Ovary (tissue), 9 donors: ENCODE data around the gene NKAIN4. TPM values are rescaled to one million over a fixed set of nuclear protein-coding genes. Genes with fewer than 3 reads are reported as not detected.

Experiments
- DNase-seq, 5 donors: peaks; one replicate each; pipeline ENCODE4 v3.0.0-alpha.2; 2019 to 2020
- H3K27ac ChIP-seq, 2 donors: fragments of 200-600 bp; one replicate each; pipeline versions ENCODE4 v1.5.1 to v1.8.0; 2019 to 2022
- H3K27me3 ChIP-seq: fragments of 200-600 bp; one replicate; pipeline ENCODE4 v1.8.0; 2022
- H3K36me3 ChIP-seq: fragments of 200-600 bp; sonication (generic); one replicate; pipeline ENCODE4 v1.5.1; 2019
- H3K4me1 ChIP-seq: one replicate; pipeline ENCODE4 v1.8.1; 2013; ENCODE audit warnings: mild to moderate bottlenecking, moderate library complexity; ENCODE audit not compliant: insufficient read depth
- H3K4me3 ChIP-seq: fragments of 200-600 bp; sonication (generic); one replicate; pipeline ENCODE4 v1.5.1; 2017
- H3K9me3 ChIP-seq, 2 donors: fragments of 200-600 bp in 1 of 2; sonication (generic) in 1 of 2; one replicate each; pipeline versions ENCODE4 v1.5.1 to v1.8.1; 2013 to 2019; ENCODE audit warnings: mild to moderate bottlenecking in 1 of 2, moderate library complexity in 1 of 2
- CTCF ChIP-seq, 3 donors: fragments of 450-650 bp in 2 of 3; fragments of 200-600 bp in 1 of 3; IDR thresholded peaks; one replicate each; pipeline versions ENCODE4 v1.5.1 to v1.8.0; 2016 to 2022; ENCODE audit warnings: antibody characterized with exemption in 3 of 3, mild to moderate bottlenecking in 1 of 3
- EP300 ChIP-seq: sonication (generic); formaldehyde crosslinking; IDR thresholded peaks from one replicate; pipeline ENCODE4 v1.6.1; 2017; ENCODE audit warnings: antibody characterized with exemption
- POLR2A ChIP-seq: fragments of 450-650 bp; IDR thresholded peaks from one replicate; pipeline ENCODE4 v1.6.1; 2017; ENCODE audit warnings: antibody characterized with exemption, mild to moderate bottlenecking, moderate library complexity
- WGBS, 3 donors: extraction: QIAGEN DNeasy Blood & Tissue Kit in 1 of 3; methylation state at CpG; one replicate each; pipeline versions ENCODE4 v1.1.5 to v1.1.7; 2013 to 2017; 5-methylcytosine and 5-hydroxymethylcytosine counted together
- intact Hi-C, 4 donors: fragments of 100-400 bp; cut with DNase I; formaldehyde crosslinking; loops; one replicate each; pipeline versions ENCODE4 v1.11.0 to v1.15.1; 2022 to 2023
- polyA plus RNA-seq, 2 donors: library from polyadenylated mRNA; stranded (reverse); fragments of 200-250 nt in 1 of 2; fragments of 350-450 nt in 1 of 2; fragmentation: Illumina TruSeq in 1 of 2; extraction: RNeasy Lipid Tissue Mini Kit (QIAGEN cat#74804) in 1 of 2; gene quantifications; one replicate each; pipeline ENCODE4 v1.2.3, GENCODE V29; 2013 to 2014
- total RNA-seq, 7 donors: library from RNA; depleted of rRNA in 2 of 7; stranded (reverse); fragments of >200 nt in 2 of 7; fragmentation: NEBNext Ultra II Directional in 3 of 7; extraction: Animal tissue kit (Norgen Biotek cat#: 25700) in 3 of 7; gene quantifications; one replicate each; pipeline versions ENCODE4 v1.1.0 to v1.2.4, GENCODE V29; 2016 to 2023
- donor health status: DM: no; HTN: no; CAD: no; lungs with moderate emphysema.
- donor health status: DM: no; HTN: no; CAD: no.
- donor health status: Bipolar disorder and iron deficiency.
- donor health status: DM: yes; HTN: yes; CAD: no.
- donor health status: DM: no; HTN: no; CAD: no.
- donor health status: DM: yes; HTN: yes; CAD: no.

NKAIN4 gene
- total and polyA plus RNA-seq, 9 donors = 0.18 to 0.24 TPM; not detected in 7

DNA sequence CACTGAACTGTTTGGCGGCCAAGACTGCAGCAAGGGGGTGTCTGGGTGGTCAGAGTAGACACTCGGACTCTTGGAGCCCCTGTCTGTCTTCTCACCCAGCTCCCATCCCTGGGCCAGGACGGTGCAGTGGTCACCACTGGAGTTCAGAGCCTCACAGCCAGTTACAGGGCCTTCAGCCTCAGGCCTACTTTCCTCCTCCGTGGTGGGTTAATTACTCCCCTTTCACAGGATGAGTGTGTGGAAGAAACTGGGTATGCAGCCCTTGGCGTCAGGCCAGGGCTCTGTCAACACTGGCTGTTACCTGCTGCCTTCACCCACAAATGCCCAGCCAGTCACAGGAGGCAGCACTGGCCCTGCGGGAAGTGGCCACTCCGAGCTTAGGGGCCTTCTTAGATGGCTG, 36.6 kb downstream of the NKAIN4 start:
- Histone ChIP-seq H3K4me1 (peaks cover 6% of the 10 kb centered on the region), H3K27ac (no peak overlapping the region), H3K9me3 (no peaks in the 10 kb centered on the region), H3K4me3 (no peak overlapping the region), H3K36me3 (no peaks in the 10 kb centered on the region), H3K27me3 (no peaks in the 10 kb centered on the region)
- intact Hi-C loops = no loop called here
- WGBS, 3 donors = 76% methylated on average over 7 of the region's 7 CpGs
- TF ChIP-seq POLR2A = no peak
- no peak for TF ChIP-seq CTCF (IDR thresholded peaks at IDR 0.05)
- no peak for TF ChIP-seq EP300
- DNase-seq = peak in 2 of 5 donors; percentile 44

DNA sequence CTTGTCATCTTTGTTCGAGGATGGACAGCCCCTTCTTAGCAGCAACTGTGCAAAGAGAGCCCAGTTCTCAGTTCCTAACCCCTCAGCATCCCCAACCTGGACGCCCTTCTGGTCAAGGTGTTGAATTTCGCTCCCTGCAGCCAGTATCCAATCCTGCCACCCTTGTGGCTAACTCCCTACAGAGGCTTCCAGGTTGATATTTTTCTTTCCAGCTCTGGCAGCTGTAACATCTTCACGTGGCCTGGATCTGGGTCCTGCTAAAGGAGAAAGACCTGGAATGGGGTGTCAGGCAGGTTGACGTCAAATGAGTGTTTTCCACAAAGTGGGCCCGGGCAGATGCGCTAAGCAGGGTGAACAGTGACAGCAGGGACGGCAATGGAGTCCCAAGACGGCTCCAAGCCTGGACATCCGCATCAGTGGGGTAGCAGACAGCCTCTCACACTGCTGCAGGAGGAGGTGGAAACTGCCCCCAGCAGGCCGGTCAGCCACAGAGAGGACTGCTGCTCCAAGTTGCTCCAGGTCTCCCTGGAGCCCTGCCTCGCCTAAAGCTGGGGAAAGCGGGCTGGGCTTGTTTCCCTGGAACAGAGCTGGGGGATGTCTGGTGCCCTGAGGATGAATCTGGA, 37.3 kb downstream of the NKAIN4 start:
- intact Hi-C loops = no loop called here
- Histone ChIP-seq H3K27me3 (no peaks in the 10 kb centered on the region), H3K4me1 (peaks cover 6% of the 10 kb centered on the region), H3K9me3 (no peaks in the 10 kb centered on the region), H3K4me3 (peak overlapping the region; percentile 94), H3K27ac (peak overlapping the region in 1 of 2 donors; percentile 35), H3K36me3 (no peaks in the 10 kb centered on the region)
- TF ChIP-seq CTCF (IDR thresholded peaks at IDR 0.05) (no peak), POLR2A (no peak), EP300 (no peak)
- no peak for DNase-seq
- 72 to 83% (median 74%) methylated on average over 12 to 13 of the region's 13 CpGs for WGBS, 3 donors

- 0 to 2% (median 1%) methylated on average over 60 to 96 of the region's 96 CpGs for WGBS, 3 donors
- peak within 1 kb of the TSS; percentile 35 to 80 for H3K27ac ChIP-seq
- intact Hi-C loops = no loop called here
- peaks cover 6% of the 10 kb centered on the region for H3K4me1 ChIP-seq
- no peaks in the 10 kb centered on the region for H3K9me3 ChIP-seq
- DNase-seq = peak; percentile 96 to 97 (median 96)
- no peaks in the 10 kb centered on the region for H3K27me3 ChIP-seq
- H3K4me3 ChIP-seq = peak within 1 kb of the TSS; percentile 94
- no peaks in the 10 kb centered on the region for H3K36me3 ChIP-seq
- TF ChIP-seq POLR2A = peak; percentile 59
- peak; percentile 79 for TF ChIP-seq EP300
- TF ChIP-seq CTCF (IDR thresholded peaks at IDR 0.05) = no peak
Observed at GRCh38 chr20:63216041-63216848, 38.0 kb downstream of the NKAIN4 start, which contains the start of gene YTHDF1. Gene YTHDF1 (minus strand): TSS chr20:63216131. CDS start chr20:63215892, 239 bp downstream.

DNA sequence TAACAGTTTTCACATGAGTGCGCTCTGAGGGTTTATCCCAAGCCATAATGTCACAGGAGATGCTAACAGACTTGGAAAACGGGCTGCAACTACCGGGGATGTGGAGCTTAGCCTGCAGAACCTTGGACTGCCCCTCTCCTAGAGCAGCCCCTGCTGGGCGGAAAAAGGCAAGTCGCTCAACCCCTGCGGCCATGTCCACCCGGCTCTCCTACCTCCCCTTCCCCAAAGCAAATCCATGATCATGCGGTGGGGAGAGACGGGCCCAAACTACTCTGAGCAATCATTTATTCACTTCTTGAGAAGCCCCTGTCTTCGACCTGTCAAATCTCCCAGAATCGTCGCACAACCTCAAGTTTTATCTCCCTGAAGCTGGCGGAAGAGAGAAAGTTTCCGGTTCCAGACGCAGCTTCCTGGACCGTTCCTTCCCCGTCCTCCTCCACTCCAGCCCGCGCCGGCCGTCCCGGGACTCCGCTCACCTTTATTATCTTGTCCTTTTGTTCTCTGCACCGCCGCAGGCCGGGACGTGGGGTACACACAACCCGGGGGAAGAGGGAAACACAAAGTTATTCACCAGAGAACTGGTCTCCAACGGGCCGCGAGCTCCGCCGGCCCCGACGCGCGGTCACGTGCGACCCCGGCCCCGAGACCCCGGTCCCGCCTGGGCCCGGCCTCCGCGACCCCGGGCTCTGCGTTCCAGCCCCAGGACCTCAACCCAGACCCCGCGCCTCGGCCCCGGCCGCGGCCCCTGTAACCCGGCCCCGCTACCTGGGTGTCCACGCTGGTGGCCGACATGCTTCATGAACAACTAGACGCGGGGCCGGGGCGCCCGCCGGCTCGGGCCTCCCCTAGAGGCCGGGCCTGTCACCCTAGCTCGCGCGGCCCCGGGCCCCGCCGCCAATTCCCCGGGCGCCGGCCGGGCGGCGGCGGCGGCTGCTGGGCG, 38.9 kb downstream of the NKAIN4 start:
- 2 to 3% (median 2%) methylated on average over 69 to 81 of the region's 81 CpGs for WGBS, 3 donors
- intact Hi-C loops = no loop called here
- TF ChIP-seq EP300 (no peak), POLR2A (no peak), CTCF (IDR thresholded peaks at IDR 0.05) (no peak)
- no peaks in the 10 kb centered on the region for H3K36me3 ChIP-seq
- no peak overlapping the region for H3K27ac ChIP-seq
- H3K9me3 ChIP-seq = no peaks in the 10 kb centered on the region
- peaks cover 6% of the 10 kb centered on the region for H3K4me1 ChIP-seq
- peak overlapping the region; percentile 94 for H3K4me3 ChIP-seq
- DNase-seq = peak in 4 of 5 donors; percentile 23 to 51 (median 30)
- no peaks in the 10 kb centered on the region for H3K27me3 ChIP-seq
